CD4-positive, alpha-beta T cell treated with Interleukin-12 subunit alpha and Interleukin-12 subunit beta, for 1 hour (primary cell): Measurements from ENCODE around the gene C1orf198.

Experiments used
- DNase-seq: peaks from one replicate; pipeline ENCODE4 v3.0.0-alpha.2; 2020

C1orf198 gene

GRCh38 chr1:230828421-230828820, 39.9 kb downstream of the C1orf198 start:
- DNase-seq, result no peak

DNA sequence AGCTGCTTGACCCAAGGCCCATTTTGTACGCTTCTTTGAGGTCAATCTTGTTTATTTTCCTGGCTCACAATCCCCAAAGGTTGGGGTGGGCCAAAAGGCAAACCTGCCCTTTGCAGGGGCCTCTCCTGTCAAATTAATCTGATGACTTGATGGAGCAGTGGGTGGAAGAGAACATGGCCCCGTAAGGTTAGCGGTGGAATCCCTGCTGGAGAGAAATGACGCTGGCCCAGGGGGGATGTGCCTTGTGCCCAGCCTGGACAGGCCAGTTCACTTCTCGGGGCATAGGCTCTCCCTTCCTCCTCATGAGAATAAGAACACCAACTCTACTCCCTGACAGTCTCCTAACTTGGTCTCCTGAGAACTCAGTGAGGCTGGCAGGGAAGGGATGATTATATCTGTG, 40.5 kb downstream of the C1orf198 start:
- no peak for DNase-seq

- DNase-seq, result no peak
Observed at GRCh38 chr1:230827081-230827681, 41.1 kb downstream of the C1orf198 start.

DNA sequence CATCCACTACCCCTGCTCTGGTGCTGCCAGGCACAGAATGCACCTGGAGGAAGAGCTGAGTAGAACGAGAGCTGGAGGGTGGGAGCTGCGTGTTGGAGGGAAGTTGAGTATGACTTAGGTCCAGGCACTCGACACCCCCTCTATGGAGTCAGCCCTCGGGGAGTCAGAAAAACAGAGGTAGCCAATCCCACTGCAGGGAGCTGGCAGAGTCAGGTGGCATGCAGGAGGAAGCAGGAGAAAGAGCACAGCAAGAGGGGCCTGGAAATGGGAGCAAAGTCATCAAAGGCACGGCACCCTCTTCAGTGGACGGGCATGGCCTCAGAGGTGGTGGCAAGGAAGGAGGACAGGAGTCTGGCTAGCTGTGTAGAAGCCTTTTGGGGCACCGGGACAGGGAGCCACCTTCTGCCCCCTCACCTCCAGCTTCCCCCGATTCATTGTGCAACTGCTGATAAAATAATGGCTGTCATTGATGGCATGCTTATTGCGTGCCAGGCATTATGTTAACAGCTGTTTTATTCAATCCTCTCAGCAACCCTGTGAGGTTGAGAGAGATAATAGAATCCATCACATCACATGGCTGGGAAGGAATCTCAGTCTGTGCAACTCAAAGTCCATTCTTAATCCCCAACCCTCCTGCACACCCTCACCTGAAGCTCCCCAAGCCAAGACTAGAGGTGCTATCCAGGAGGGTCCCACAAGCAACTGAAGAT, 42.0 kb downstream of the C1orf198 start:
- no peak for DNase-seq

DNA sequence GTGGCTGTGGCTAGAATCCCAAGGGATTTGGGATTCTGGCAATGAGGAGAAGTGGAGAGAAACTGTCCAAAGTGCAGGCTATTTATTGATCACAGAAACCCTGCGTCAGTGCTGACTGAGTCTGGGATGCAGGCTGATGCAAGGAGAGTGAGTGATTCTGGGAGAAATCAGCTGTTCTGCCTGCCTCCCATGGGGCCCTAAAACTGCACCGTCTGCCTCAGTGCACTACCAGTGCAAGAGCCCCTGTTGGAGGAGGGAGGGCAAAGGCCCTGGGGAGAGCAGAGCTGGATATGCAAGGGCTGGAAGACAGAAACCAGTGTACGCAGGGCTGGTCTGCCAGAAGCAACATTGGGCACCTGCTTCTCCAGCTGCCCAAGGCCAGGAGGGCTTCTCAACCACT, 42.6 kb downstream of the C1orf198 start:
- no peak for DNase-seq

DNA sequence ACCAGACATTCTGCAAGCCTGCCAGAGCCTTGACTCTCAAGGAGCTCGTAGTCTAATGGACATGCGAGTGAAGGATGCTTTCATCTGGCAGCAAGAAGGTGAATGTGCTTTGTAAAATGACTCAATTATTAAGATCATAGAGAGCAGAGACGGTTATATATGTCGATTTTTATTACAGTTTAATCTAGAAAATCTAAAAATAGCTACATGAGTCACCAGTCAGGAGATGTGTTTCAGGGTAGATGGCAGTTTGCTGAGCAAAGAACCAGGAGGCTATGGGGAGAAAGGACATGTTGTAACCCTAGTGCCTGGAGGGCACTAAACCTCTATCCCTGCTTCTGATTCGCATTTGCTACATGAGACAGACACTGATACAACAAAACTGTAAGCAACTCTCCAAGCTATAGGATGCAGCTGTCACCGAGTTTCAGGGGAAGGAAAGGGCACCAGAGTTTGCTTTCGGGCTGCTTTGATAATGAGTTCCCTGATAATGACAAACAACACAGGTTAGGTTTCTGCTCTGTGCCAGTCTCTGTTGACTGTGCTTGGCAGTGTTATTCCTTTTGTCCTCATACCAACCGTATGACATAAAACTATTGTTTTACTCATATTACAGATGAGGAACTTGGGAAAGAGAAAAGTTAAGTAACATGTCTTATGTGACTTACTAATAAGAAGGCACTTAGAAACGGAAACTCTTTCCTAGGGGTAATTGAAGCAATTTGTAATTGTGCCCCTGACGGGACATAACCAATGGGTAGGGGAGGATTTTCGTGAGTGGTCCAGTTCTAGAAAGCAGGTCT, 43.2 kb downstream of the C1orf198 start:
- DNase-seq, result no peak

DNA sequence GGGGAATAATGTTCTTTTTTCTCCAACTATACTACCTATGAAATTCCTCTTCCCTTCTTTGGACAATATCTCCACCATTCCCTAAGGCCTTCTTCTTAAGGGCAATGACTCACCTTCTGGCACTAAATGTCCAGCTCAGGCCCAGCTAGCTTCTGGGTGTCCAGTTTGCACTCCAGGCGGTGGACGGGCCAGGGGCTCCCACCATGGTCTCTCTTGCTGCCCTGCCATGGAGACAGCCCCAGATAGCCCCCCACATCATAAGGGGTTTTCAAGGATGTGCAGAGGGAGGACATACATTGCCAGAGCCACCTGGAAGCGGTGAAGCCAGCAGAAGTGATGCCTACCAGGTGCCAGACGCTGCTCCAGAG, 43.8 kb downstream of the C1orf198 start:
- no peak for DNase-seq

DNA sequence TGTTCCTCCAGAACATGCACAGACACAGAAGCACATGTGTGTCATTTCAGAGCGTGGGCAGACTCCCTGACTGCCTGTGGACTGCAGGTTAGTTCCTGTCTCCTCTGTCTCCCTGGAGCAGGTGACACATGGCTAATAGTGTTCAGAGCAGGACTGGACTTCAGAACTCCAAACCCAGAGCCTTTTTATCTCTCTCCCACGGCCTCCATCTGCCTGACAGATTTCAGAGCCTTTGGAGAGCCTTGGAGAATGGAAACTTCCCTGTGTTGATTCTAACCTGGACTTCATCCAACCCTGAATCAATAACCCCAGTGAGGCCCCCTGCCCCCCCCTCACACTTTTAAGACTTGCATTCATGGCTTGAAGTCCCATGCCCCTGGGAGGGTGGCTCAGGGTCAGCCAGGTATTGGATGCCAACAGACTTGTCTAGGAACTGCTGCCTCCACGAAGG, 44.4 kb downstream of the C1orf198 start:
- no peak for DNase-seq

- no peak for DNase-seq
Observed at GRCh38 chr1:230823426-230823825, 44.9 kb downstream of the C1orf198 start.

DNA sequence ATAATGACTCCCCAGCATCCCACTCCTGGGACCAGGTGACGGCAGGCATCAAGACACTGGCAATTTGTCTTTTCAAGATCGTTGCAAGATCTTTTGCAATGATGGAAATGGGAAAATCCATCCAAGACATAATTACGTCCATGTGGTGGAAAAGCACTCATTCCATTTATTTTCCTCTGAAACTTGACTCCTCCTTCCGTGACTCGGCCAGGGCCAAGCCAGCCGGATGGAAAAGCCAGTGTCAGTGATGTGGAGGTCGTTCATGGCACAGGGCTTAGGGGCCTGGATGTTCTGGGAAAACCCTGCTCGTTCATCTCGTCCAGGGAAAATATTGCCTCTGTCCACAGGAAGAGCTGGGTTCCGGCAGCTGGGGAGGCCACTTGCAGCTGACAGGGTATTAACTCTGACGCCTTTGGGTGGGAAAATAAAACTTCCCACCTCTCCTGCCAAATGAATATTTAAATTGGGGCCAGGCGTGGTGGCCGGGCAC, 46.2 kb downstream of the C1orf198 start:
- no peak for DNase-seq

DNA sequence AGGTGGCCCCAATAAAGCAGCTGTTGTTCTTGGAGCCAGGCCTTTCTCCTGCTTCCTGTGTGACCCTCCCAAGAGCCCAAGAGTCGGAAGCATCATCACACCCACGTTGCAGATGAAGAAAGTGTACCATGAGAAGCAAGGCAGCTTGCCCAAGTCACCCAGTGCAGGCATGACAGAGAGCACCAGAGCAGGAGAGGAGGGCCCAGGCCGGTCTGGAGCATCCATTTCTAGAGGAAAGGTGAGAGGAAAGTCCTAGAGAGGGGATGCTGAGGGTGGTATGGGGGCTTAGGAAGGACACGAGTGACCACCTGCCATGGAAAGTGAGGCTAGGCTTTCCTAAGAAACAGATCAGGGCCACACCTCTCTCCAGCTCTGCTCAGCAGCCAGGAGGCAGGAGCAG, 47.0 kb downstream of the C1orf198 start:
- no peak for DNase-seq

GRCh38 chr1:230820568-230820967, 47.8 kb downstream of the C1orf198 start:
- no peak for DNase-seq

DNA sequence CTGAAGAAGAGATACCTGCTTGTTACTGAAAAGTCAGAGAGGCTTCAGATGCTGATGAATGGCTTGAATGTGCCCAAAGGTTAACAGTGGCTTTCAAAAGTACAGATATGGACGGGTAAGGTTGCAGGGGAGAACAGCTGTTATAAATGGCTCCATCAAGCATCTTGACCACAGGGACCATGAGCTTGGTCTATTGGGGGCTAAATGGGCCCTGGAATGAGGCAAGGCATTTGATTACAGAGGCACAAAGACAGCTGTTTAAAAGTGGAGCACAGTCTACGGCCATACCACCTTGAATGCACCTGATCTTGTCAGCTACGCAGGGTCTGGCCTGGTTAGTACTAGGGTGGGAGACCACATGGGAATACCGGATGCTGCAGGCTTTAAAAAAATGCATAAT, 48.3 kb downstream of the C1orf198 start:
- DNase-seq, result no peak

- no peak for DNase-seq
Observed at GRCh38 chr1:230818901-230819300, 49.4 kb downstream of the C1orf198 start.

GRCh38 chr1:230818367-230818766, 50.0 kb downstream of the C1orf198 start:
- DNase-seq, result no peak

DNA sequence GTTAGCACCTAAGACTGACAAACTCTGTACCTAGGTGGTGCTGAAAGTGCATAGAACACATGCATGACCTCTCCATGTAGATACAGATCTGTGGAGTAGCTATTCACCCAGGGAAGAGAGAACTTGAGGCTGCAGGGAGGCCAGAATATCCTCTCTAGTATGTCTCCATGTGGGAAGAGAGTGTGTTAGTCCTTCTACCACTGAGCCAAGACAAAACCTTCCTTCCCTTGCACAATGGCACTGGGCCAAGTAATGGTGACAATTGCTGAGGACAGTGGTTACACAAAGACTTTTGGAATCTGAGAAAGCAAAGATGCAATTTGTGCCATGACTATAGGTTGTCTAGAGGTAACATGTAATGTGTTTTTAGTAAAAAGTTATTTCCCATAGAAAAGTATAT, 52.3 kb downstream of the C1orf198 start:
- DNase-seq, result no peak

- DNase-seq, result no peak
Observed at GRCh38 chr1:230814949-230815692, 53.2 kb downstream of the C1orf198 start.

DNA sequence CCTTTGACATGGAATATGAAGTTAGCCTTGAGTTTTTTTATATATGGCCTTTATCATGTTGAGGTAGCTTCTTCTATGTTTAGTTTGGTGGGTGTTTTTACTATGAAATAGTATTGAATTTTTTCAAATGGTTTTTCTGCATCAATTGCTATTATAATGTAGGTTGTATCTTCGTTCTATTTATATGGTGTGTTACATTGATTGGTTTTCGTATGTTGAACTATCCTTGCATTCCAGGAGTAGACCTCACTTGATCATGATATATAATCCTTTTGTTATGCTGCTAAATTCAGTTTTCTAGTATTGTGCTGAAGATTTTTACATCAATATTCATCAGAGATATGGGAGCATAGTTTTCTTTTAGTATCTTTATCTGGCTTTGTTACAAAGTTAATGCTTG, 55.8 kb downstream of the C1orf198 start:
- no peak for DNase-seq

- DNase-seq, result no peak
Observed at GRCh38 chr1:230809256-230809990, 58.9 kb downstream of the C1orf198 start.

DNA sequence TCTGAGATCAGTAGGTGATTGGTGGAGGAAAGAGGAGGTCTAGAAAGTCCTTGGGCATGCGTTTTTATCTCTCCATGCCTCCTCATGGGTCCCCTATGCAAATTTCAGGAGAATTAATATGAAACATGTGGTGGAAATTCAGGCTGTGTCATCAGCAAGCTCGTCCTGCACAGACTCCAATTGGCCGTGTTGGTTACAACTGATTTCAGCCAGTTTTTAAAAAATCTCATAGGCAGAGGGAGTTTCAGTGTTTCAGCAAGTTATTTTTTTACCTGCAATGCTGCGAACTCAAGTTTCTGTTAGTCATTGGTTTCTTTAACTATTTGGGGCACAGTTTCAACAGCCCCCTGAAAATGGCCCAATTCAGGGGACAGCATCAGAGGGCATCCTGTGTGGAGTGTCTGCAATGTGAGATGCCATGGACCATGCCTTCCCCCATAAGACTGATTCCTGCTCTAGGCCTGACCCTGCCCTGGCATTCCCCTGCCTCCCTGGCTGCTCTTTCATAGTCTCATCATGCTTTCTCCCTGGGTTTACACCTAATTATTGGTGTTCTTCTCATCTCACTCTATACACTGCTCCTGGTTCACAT, 59.9 kb downstream of the C1orf198 start:
- DNase-seq, result no peak

- DNase-seq, result no peak
Observed at GRCh38 chr1:230807561-230808280, 60.6 kb downstream of the C1orf198 start.
